Esophagus (tissue), 2 donors: ENCODE data around the gene CACNA1F. TPM values are rescaled to one million over a fixed set of nuclear protein-coding genes. Genes with fewer than 3 reads are reported as not detected.
A peak's percentile ranks its signal among the peaks of the same experiment; 100 is the strongest.

Experiments used
- H3K27ac ChIP-seq, 2 donors: one replicate each; pipeline ENCODE4 v1.5.1; 2013; ENCODE audit warnings: low read depth in 2 of 2, mild to moderate bottlenecking in 2 of 2, inconsistent platforms in 1 of 2, low read length in 1 of 2, moderate library complexity in 1 of 2
- H3K27me3 ChIP-seq, 2 donors: one replicate each; pipeline ENCODE4 v1.6.1; 2013; ENCODE audit warnings: low read length in 2 of 2, control low read depth in 1 of 2, mild to moderate bottlenecking in 1 of 2; ENCODE audit not compliant: insufficient read depth in 2 of 2, control insufficient read depth in 1 of 2
- H3K36me3 ChIP-seq, 2 donors: one replicate each; pipeline ENCODE4 v1.6.1; 2013; ENCODE audit warnings: low read length in 1 of 2; ENCODE audit not compliant: control insufficient read depth in 2 of 2, insufficient read depth in 2 of 2
- H3K4me1 ChIP-seq, 2 donors: one replicate each; pipeline ENCODE4 v1.6.1; 2013; ENCODE audit warnings: low read length in 1 of 2; ENCODE audit not compliant: control insufficient read depth in 2 of 2, insufficient read depth in 2 of 2
- H3K4me3 ChIP-seq, 2 donors: one replicate each; pipeline ENCODE4 v1.5.1; 2013; ENCODE audit warnings: low read length in 2 of 2, mild to moderate bottlenecking in 2 of 2, low read depth in 1 of 2, moderate library complexity in 1 of 2
- H3K9me3 ChIP-seq, 2 donors: one replicate each; pipeline ENCODE4 v1.6.1; 2013; ENCODE audit warnings: mild to moderate bottlenecking in 2 of 2, low read depth in 1 of 2, low read length in 1 of 2, moderate library complexity in 1 of 2; ENCODE audit not compliant: control insufficient read depth in 2 of 2, insufficient read depth in 1 of 2
- WGBS, 2 donors: extraction: QIAGEN DNeasy Blood & Tissue Kit; methylation state at CpG; one replicate each; pipeline ENCODE4 v1.1.7; 2013; 5-methylcytosine and 5-hydroxymethylcytosine counted together
- polyA plus RNA-seq, 2 donors: library from polyadenylated mRNA; stranded (reverse); fragments of 200-250 nt; gene quantifications; one replicate each; pipeline ENCODE4 v1.2.3, GENCODE V29; 2013
- donor health status: healthy with polysubstance abuse.
- donor health status: Bipolar disorder and iron deficiency.

Gene CACNA1F
- polyA plus RNA-seq, 2 donors: 0.11 to 0.24 TPM

DNA sequence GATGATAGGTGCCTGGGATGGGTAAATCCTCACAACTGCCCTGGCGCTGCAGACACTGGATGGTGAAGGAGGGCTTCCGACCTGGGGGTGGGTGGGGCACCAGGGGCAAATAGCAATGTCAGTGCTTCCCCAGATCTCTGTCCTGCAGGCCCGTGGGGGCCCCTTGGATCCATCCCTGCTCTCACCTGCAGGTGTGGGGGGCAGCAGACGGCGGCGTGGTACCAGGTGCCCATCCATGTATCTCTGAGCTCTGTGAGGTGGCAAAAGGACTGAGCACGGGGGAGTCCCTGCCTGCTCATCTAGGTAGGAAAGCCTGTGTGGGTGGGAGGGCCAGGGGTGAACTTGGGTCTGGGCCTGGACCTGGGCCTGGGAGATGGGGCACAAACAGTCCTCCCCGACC lies 26.6 kb downstream of the CACNA1F start:
- Histone ChIP-seq H3K27ac (no peak overlapping the region), H3K36me3 (no peaks in the 10 kb centered on the region), H3K27me3 (no peaks in the 10 kb centered on the region), H3K4me1 (no peaks in the 10 kb centered on the region), H3K9me3 (no peaks in the 10 kb centered on the region), H3K4me3 (no peak overlapping the region)
- WGBS, 2 donors: 74 to 80% methylated on average over 8 of the region's 8 CpGs

DNA sequence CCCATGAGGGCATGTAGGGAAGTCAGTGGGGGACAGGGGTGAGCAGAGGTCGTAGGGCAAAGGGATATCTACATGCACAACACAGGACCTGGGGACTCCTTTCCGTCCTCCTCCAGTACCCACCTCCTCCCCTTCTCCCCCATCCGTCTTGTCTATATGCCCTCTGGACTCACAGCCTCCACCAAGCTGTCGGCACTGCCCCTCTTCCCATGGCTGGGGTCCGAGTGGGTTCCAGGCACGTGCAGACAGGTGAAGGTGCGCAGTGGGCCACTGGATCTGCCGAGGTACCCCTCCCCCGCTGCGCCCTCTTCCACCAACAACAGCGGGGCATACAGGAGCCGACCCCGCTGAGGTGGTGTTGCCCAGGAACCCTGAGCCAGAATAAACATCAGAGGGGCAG lies 27.7 kb downstream of the CACNA1F start:
- Histone ChIP-seq H3K4me1 (no peaks in the 10 kb centered on the region), H3K4me3 (no peak overlapping the region), H3K36me3 (no peaks in the 10 kb centered on the region), H3K27me3 (no peaks in the 10 kb centered on the region), H3K27ac (no peak overlapping the region), H3K9me3 (no peaks in the 10 kb centered on the region)
- 75 to 79% methylated on average over 13 of the region's 13 CpGs for whole genome bisulfite sequencing, 2 donors

DNA sequence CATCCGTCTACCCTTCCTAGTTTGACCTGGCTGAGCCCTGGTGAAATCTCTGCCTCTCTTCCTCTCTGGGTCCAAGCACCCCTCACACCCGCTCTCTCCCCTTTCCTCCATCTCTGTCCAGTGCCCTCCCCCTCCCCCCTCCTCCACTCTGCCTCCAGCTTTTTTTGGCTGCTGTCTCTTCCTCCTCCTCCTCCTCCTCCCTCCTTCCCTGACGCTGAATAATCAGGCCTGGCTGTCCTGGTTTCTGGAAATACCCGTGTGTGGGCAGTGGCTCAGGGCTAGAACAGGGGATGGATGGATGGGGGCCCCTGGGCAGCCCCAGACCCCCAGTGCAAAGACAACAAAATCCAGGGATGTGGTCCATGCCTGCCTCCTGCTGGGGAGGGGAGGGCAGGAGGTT lies 28.4 kb downstream of the CACNA1F start:
- Histone ChIP-seq H3K36me3 (no peaks in the 10 kb centered on the region), H3K27ac (no peak overlapping the region), H3K9me3 (no peaks in the 10 kb centered on the region), H3K27me3 (no peaks in the 10 kb centered on the region), H3K4me3 (no peak overlapping the region), H3K4me1 (no peaks in the 10 kb centered on the region)
- WGBS, 2 donors: 49 to 50% methylated on average over 4 of the region's 4 CpGs

DNA sequence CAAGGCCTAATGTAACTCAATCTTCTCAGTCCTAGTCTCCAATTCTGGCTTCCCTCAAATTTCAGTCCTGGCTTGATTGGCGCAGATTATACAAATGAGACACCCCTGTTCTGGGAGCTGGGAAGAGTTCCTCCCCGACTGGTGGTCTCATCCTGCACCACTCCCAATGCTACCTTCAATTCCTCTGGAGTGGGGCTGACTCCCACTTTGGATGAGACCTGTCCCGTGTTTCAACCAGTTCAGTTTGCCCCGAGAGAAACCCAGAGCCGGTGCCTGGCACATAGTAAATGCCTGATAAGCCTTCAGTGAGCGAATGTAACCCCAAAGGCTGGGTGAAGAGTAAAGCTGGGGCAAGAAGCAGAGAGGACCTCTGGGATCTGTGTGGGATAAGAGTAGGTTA lies 29.1 kb downstream of the CACNA1F start:
- H3K4me3 ChIP-seq: no peak overlapping the region
- H3K27me3 ChIP-seq: no peaks in the 10 kb centered on the region
- H3K27ac ChIP-seq: no peak overlapping the region
- H3K4me1 ChIP-seq: no peaks in the 10 kb centered on the region
- 77 to 90% methylated on average over 6 of the region's 6 CpGs for WGBS, 2 donors
- no peaks in the 10 kb centered on the region for H3K36me3 ChIP-seq
- no peaks in the 10 kb centered on the region for H3K9me3 ChIP-seq

DNA sequence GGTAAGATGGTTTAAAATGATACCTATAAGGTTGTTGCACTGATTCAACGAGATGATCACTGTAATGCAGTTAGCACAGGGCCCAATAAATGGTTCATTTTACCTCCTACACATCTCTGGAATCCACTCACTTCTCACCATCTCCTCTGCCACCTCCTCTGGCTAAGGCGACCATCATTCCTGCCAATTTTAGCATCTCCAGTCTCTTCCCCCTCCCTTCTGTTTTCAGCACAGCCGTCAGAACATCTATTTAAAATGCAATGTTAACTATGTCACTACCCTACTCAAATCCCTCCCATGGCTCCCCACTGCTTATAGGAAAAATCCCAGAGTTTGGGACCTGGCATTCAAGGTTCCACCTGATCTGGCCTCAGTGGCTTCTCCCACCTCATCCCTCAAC lies 29.6 kb downstream of the CACNA1F start:
- H3K4me3 ChIP-seq: no peak overlapping the region
- WGBS, 2 donors: 62 to 72% methylated on average over 3 of the region's 3 CpGs
- no peaks in the 10 kb centered on the region for H3K4me1 ChIP-seq
- H3K36me3 ChIP-seq: no peaks in the 10 kb centered on the region
- H3K9me3 ChIP-seq: no peaks in the 10 kb centered on the region
- no peaks in the 10 kb centered on the region for H3K27me3 ChIP-seq
- no peak overlapping the region for H3K27ac ChIP-seq

DNA sequence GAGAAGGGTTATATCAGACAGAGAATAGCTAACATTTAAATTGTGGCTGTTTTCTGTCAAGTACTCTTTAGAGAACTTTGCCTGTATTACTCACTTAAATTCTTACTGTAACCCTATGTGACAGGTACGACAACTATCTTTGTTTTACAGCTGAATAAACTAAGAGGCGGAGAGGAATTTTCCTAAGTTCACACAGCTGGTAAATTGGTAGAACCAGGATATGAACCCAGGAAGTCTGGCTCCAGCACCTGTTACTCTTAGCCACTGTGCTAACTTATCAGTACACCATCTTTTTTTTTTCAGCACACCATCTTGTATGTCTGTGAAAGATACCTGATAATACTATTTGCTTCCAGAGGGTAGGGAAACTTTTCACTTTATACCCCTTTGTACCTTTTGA lies 31.1 kb downstream of the CACNA1F start:
- no peaks in the 10 kb centered on the region for H3K27me3 ChIP-seq
- no peak overlapping the region for H3K4me3 ChIP-seq
- WGBS, 2 donors: 56 to 74% methylated on average over 2 of the region's 2 CpGs
- H3K4me1 ChIP-seq: no peaks in the 10 kb centered on the region
- H3K27ac ChIP-seq: no peak overlapping the region
- no peaks in the 10 kb centered on the region for H3K36me3 ChIP-seq
- H3K9me3 ChIP-seq: peaks cover 0 to 2% of the 10 kb centered on the region in 2 donors

DNA sequence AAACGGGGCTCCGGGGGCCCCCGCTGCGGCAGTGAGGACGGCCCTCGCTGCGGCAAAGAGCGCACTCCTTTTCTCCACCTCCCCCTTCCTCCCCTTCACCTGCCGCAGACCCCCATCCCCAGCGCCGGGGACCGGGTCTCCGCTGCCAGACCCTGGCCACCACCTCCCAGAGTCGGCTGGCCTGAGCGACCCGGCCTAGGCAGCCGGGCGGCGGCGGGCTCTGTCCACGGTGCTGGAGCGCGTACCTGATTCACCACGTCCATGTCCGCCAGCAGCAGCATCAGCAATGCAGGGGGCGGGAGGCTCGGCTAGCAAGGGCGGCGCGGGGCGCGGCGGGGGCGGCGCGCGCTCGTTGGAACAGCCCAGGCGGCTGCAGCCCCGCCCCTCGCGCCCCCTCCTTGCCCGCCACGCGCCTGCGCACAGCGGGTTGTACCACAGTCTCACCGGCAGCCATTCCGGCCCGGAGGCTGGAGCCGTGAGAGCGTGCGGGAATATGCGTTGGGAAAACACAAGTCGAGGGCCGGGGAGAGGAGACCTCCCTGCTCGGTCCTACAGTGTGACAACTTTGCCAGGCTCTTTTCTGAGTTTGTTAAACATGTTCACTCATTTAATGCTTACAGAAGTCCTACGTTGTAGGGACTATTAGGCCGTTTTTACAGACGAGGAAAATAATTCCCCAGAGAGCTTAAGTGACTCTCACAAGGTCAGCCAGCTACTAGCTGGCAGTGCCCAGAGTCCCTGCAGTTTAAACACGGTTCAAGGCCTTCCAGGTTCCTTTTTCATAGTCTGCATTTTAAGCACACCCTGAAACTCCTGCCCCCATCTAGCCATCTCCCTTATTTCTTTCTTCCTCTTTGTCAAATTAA lies 33.0 kb downstream of the CACNA1F start, which contains the start of gene SYP:
SYP (minus strand) TSS at position 288 of the 866 bp plus-strand sequence; CDS start at position 281, 7 bp downstream.
- H3K4me1 ChIP-seq: no peaks in the 10 kb centered on the region
- H3K9me3 ChIP-seq: peaks cover 0 to 2% of the 10 kb centered on the region in 2 donors
- no peaks in the 10 kb centered on the region for H3K27me3 ChIP-seq
- H3K4me3 ChIP-seq: peak within 1 kb of the TSS in 1 of 2 donors; percentile 24
- WGBS, 2 donors: 1 to 34% methylated on average over 42 to 61 of the region's 61 CpGs
- H3K36me3 ChIP-seq: no peaks in the 10 kb centered on the region
- peak within 1 kb of the TSS in 1 of 2 donors; percentile 56 for H3K27ac ChIP-seq

DNA sequence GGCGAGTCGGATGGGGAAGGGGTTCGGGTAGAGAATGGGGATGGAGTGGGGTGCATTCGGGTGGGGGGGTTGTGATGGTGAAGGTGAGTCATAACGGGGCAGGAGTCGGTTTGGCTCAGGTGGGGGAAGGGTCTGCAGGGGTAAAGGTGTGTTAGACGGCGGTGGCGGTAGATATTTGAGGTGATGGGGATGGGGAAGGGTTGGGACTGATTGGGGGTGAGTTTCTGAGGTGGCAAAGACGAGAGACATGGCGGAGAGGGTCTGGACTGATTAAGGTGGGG lies 33.9 kb downstream of the CACNA1F start:
- peaks cover 0 to 2% of the 10 kb centered on the region in 2 donors for H3K9me3 ChIP-seq
- no peaks in the 10 kb centered on the region for H3K4me1 ChIP-seq
- 8 to 46% methylated on average over 11 of the region's 11 CpGs for WGBS, 2 donors
- no peaks in the 10 kb centered on the region for H3K36me3 ChIP-seq
- H3K27me3 ChIP-seq: no peaks in the 10 kb centered on the region
- no peak overlapping the region for H3K4me3 ChIP-seq
- no peak overlapping the region for H3K27ac ChIP-seq

DNA sequence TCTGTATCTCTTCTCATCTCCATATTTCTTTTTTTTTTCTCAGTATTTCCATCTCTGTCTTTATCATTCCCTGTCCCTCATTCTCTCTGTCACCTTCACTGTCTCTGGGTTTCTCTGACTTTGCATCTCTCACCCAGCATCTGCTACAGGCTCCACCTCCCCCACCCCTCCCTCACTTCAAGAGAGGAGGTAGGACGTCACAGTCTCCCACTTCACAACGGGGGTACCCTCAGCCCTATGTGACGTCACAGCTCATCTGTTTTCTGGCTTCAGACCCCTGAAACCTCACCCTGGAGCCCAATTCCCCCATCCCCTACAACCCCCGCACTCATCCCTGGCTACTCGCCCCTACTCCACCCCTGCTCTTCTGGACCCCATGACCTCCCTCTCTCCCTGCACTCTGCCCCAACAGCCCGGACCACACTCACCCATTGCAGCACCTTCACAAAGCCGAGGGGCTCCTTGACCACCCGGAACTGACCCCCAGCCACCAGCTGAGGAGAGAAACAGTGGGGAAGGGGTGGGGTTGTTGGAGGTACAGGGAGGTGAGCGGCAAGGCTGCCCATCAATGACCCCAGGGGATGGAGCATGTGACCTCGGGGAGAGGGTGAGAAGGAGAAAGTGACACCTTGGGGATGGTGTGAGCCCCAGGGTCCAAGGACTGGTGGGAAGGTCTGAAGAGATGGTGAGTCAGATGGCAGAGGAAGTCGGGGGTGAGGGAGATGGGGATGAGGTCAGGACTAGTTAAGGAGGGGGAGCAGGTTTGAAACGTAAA lies 34.4 kb downstream of the CACNA1F start:
- Histone ChIP-seq H3K4me3 (no peak overlapping the region), H3K9me3 (peaks cover 0 to 2% of the 10 kb centered on the region in 2 donors), H3K4me1 (no peaks in the 10 kb centered on the region), H3K27me3 (no peaks in the 10 kb centered on the region), H3K36me3 (no peaks in the 10 kb centered on the region), H3K27ac (no peak overlapping the region)
- 17 to 40% methylated on average over 12 of the region's 12 CpGs for WGBS, 2 donors
